Natural killer cell treated with Interleukin-12 subunit alpha and Interleukin-12 subunit beta and Interleukin-15 and Interleukin-18, amount 100 ng/mL, for 72 hours (primary cell): ENCODE data around the gene IFITM1. TPM values are rescaled to one million over a fixed set of nuclear protein-coding genes. Genes with fewer than 3 reads are reported as not detected.
A peak's percentile ranks its signal among the peaks of the same experiment; 100 is the strongest.
"Not testable (repeated sequence)": the region's sequence is repeated elsewhere in the genome, so short reads cannot be mapped to it uniquely, and the experiment has no call there.

Source experiments
- ATAC-seq, 2 donors: fragments of 150-1000 bp; cut with Tn5 transposase in 1 of 2; sonication (Bioruptor Pico), chemical (Tn5 transposase) in 1 of 2; 2 replicates each; pipeline ENCODE4 v1.10.0; 2021
- DNase-seq: peaks from one replicate; pipeline ENCODE4 v3.0.0; 2022; ENCODE audit warnings: low spot score
- H3K27ac Mint-ChIP-seq, 2 donors: 1 replicate in 1 of 2; 2 replicates in 1 of 2; pipeline ENCODE4 v1.8.0; 2022; ENCODE audit warnings: mixed read lengths in 2 of 2, mild to moderate bottlenecking in 1 of 2, moderate library complexity in 1 of 2
- H3K27me3 Mint-ChIP-seq, 2 donors: 1 replicate in 1 of 2; 2 replicates in 1 of 2; pipeline ENCODE4 v1.8.0; 2022; ENCODE audit warnings: mixed read lengths in 2 of 2
- H3K36me3 Mint-ChIP-seq: one replicate; pipeline ENCODE4 v1.8.0; 2022; ENCODE audit warnings: mixed read lengths
- H3K4me1 Mint-ChIP-seq, 2 donors: 1 replicate in 1 of 2; 2 replicates in 1 of 2; pipeline ENCODE4 v1.8.0; 2022; ENCODE audit warnings: low read depth in 2 of 2, mixed read lengths in 2 of 2, mild to moderate bottlenecking in 1 of 2
- H3K4me3 Mint-ChIP-seq: one replicate; pipeline ENCODE4 v1.8.0; 2022; ENCODE audit warnings: mixed read lengths
- H3K9me3 Mint-ChIP-seq: 2 replicates; pipeline ENCODE4 v1.8.0; 2022; ENCODE audit warnings: mixed read lengths
- total RNA-seq, 2 donors: library from RNA; stranded (reverse); gene quantifications; one replicate each; pipeline ENCODE4 v1.2.3, GENCODE V29; 2022

Gene IFITM1
- total RNA-seq, 2 donors from 2014 or later: 58.1 to 71.0 TPM

GRCh38 chr11:286977-287820, 26.6 kb upstream of the IFITM1 start:
- not testable (repeated sequence) for ATAC-seq, H3K9me3 Mint-ChIP-seq, DNase-seq, H3K36me3 Mint-ChIP-seq
- H3K4me3 Mint-ChIP-seq: peak overlapping the region; percentile 90
- H3K4me1 Mint-ChIP-seq: peaks cover 19 to 36% of the 10 kb centered on the region in 2 donors
- peaks cover 13 to 25% of the 10 kb centered on the region in 2 donors for H3K27me3 Mint-ChIP-seq
- peak overlapping the region; percentile 51 to 68 for H3K27ac Mint-ChIP-seq

DNA sequence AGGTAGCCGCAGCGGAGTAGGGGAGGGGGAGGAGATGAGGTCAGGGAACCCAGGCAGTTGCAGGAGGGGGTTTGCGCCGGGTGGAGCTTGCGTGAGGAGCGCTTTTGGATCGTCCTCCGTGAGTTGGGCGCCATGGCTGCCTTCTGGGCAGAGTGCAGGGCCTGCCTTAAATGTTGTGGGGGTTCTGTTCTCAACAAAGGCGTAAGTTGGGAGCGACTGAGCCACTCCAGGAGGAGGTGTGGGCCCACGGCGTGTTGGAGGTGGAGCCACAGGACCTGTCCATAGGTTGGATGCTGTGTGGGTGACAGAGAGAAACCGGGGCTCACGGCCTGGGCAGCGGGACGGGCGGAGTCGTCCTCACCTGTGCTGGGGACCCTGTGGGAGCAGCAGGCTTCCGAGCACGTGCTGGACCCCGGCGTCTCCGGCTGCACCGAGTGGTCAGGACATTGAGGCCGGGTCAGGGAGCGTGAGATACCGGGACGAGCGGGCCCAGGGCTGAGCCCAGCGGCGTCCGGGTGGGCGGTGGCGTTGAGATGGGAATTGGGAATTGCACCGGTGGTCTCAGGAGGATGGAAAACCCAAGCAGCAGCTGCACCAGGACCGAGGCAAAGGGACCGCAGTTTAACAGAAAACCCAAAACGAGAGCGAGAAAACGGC, 25.9 kb upstream of the IFITM1 start:
- peak overlapping the region; percentile 51 to 68 for H3K27ac Mint-ChIP-seq
- ATAC-seq (no peak), DNase-seq (peak; percentile 49)
- no peaks in the 10 kb centered on the region for H3K36me3 Mint-ChIP-seq
- peak overlapping the region; percentile 90 for H3K4me3 Mint-ChIP-seq
- no peaks in the 10 kb centered on the region for H3K9me3 Mint-ChIP-seq
- H3K27me3 Mint-ChIP-seq: peaks cover 5 to 19% of the 10 kb centered on the region in 2 donors
- peaks cover 19 to 29% of the 10 kb centered on the region in 2 donors for H3K4me1 Mint-ChIP-seq

- H3K36me3 Mint-ChIP-seq: no peaks in the 10 kb centered on the region
- peaks cover 2 to 16% of the 10 kb centered on the region in 2 donors for H3K27me3 Mint-ChIP-seq
- DNase-seq: peak; percentile 85
- peak; percentile 86 to 92 for ATAC-seq
- no peaks in the 10 kb centered on the region for H3K9me3 Mint-ChIP-seq
- H3K4me3 Mint-ChIP-seq: peak within 1 kb of the TSS; percentile 90
- H3K27ac Mint-ChIP-seq: peak within 1 kb of the TSS; percentile 51 to 68
- H3K4me1 Mint-ChIP-seq: peaks cover 15 to 24% of the 10 kb centered on the region in 2 donors
Observed at GRCh38 chr11:288478-289397, 25.1 kb upstream of the IFITM1 start, which contains the start of gene PGGHG. PGGHG (plus strand) TSS chr11:289126; CDS start chr11:289817, 691 bp downstream.

DNA sequence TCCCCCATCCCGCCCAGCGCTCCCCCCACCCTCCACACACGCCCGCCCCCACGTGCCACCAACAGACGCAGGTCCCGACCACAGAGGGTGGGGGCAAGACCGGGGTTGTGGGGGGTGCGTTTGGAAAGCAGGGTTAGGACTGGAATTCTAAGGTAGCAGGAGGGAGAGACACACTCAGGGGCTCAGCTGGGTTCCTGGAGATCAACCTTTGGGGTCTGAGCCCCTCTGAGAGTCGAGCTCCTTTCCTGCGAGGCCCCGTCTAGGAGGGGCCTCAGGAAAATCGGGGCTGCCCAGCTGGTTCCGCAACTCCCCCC, 24.5 kb upstream of the IFITM1 start:
- Mint-ChIP-seq H3K9me3 (no peaks in the 10 kb centered on the region), H3K4me3 (peak overlapping the region; percentile 59), H3K27ac (no peak overlapping the region), H3K36me3 (no peaks in the 10 kb centered on the region), H3K4me1 (peaks cover 13 to 23% of the 10 kb centered on the region in 2 donors), H3K27me3 (peaks cover 0 to 15% of the 10 kb centered on the region in 2 donors)
- ATAC-seq: peak in 1 of 2 donors; percentile 1
- DNase-seq: peak; percentile 56

DNA sequence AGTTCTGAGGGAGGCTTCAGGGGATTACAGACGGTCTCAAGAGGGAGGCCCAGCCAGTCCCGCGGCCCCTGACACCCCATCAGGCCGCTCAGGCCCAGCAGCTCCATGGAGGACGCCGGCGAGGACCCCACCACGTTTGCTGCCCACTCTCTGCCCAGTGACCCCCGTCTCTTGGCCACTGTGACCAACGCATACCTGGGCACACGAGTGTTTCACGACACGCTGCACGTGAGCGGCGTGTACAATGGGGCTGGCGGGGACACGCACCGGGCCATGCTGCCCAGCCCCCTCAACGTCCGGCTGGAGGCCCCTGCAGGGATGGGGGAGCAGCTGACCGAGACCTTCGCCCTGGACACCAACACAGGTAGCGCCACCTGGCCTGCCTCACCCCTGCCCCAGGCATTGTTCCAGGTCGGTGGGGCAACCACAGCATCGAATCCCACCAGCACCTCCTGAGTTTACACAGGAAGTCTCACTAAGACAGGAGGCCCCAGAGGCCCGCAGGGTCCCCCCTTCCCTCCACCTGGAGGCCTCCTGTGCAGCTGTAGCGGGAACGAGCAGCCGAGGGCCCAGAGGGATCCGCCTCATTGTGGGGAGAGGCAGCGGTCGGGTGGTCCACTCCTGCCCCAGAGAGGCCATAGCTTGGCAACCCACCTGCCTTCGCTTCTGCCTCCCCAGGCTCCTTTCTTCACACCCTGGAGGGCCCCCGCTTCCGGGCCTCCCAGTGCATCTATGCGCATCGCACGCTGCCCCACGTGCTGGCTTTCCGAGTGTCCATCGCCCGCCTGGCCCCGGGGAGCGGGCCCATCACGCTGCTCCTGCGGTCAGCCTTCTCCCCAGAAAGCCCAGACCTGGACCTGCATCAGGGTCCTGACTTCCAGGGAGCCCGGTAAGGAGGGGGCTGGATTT, 23.9 kb upstream of the IFITM1 start:
- H3K4me1 Mint-ChIP-seq: peaks cover 13 to 22% of the 10 kb centered on the region in 2 donors
- DNase-seq (peak; percentile 53), ATAC-seq (no peak)
- no peaks in the 10 kb centered on the region for H3K36me3 Mint-ChIP-seq
- no peak overlapping the region for H3K27ac Mint-ChIP-seq
- H3K27me3 Mint-ChIP-seq: peaks cover 0 to 14% of the 10 kb centered on the region in 2 donors
- no peaks in the 10 kb centered on the region for H3K9me3 Mint-ChIP-seq
- H3K4me3 Mint-ChIP-seq: peak overlapping the region; percentile 59

- no peak for ATAC-seq
- peak; percentile 57 for DNase-seq
- Mint-ChIP-seq H3K4me3 (peak overlapping the region; percentile 59), H3K9me3 (no peaks in the 10 kb centered on the region), H3K36me3 (no peaks in the 10 kb centered on the region), H3K27me3 (peaks cover 0 to 12% of the 10 kb centered on the region in 2 donors), H3K27ac (no peak overlapping the region), H3K4me1 (peaks cover 13 to 21% of the 10 kb centered on the region in 2 donors)
Observed at GRCh38 chr11:290621-291231, 23.1 kb upstream of the IFITM1 start.

DNA sequence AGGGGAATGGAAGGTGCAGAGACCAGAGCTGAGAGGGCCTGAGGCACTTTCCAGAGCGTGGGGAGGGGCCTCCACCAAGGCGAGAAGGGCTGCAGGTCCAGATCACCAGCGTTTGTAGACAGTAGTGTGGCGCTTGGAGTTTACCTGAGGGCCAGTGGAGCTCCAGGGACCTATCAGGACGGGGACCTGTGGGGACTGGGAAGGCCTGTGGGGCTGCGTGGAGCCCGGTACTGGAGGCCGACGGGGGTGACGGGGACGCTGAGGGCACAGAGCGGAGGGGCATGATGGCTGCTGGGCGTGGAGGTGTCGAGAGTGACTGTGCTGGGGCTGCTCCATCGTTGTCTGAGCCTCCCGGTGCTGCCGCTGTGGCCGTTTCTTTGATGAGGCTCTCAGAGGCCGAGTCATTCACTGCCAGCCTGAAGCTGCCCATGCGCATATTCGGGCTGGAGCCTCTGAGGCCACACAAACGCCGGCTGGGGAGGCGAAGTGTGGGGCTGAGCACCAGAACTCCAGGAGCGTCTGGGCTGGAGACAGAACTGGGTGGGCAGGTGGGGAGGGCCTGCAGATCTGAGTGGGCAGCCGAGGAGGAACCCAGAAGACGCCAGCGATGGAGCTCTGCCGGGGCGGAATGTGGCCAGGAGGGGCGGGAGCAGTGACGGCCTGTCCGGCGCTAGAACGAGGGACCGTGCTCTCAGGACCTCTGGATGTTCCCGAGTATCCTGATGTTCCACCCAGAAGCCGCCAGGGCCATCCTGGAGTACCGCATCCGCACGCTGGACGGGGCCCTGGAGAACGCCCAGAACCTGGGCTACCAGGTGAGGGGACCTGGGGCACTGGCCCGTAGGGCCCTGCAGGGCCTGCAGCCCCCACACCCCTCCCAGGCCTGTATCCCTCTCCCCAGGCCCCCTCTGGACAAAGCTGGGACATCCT, 22.3 kb upstream of the IFITM1 start:
- H3K27me3 Mint-ChIP-seq: peaks cover 0 to 7% of the 10 kb centered on the region in 2 donors
- DNase-seq: peak; percentile 56
- no peaks in the 10 kb centered on the region for H3K36me3 Mint-ChIP-seq

GRCh38 chr11:292211-293121, 21.4 kb upstream of the IFITM1 start:
- no peak overlapping the region for H3K27ac Mint-ChIP-seq
- DNase-seq: no peak
- ATAC-seq: no peak
- no peaks in the 10 kb centered on the region for H3K9me3 Mint-ChIP-seq
- no peaks in the 10 kb centered on the region for H3K36me3 Mint-ChIP-seq
- H3K4me3 Mint-ChIP-seq: no peak overlapping the region
- peaks cover 20 to 23% of the 10 kb centered on the region in 2 donors for H3K4me1 Mint-ChIP-seq
- H3K27me3 Mint-ChIP-seq: peaks cover 0 to 3% of the 10 kb centered on the region in 2 donors

More for the DNA sequence above, 22.3 kb upstream of the IFITM1 start:
- ATAC-seq: no peak
- H3K9me3 Mint-ChIP-seq: no peaks in the 10 kb centered on the region
- H3K4me1 Mint-ChIP-seq: peaks cover 13 to 21% of the 10 kb centered on the region in 2 donors
- H3K27ac Mint-ChIP-seq: no peak overlapping the region
- H3K4me3 Mint-ChIP-seq: no peak overlapping the region

- no peak overlapping the region for H3K4me3 Mint-ChIP-seq
- DNase-seq (no peak), ATAC-seq (no peak)
- H3K36me3 Mint-ChIP-seq: no peaks in the 10 kb centered on the region
- no peaks in the 10 kb centered on the region for H3K9me3 Mint-ChIP-seq
- H3K27ac Mint-ChIP-seq: no peak overlapping the region
- H3K4me1 Mint-ChIP-seq: peaks cover 17 to 20% of the 10 kb centered on the region in 2 donors
- H3K27me3 Mint-ChIP-seq: no peaks in the 10 kb centered on the region
Observed at GRCh38 chr11:293271-293851, 20.5 kb upstream of the IFITM1 start.

- H3K4me3 Mint-ChIP-seq: no peak overlapping the region
- DNase-seq (no peak), ATAC-seq (no peak)
- no peaks in the 10 kb centered on the region for H3K9me3 Mint-ChIP-seq
- no peaks in the 10 kb centered on the region for H3K27me3 Mint-ChIP-seq
- H3K27ac Mint-ChIP-seq: no peak overlapping the region
- peaks cover 17 to 20% of the 10 kb centered on the region in 2 donors for H3K4me1 Mint-ChIP-seq
- H3K36me3 Mint-ChIP-seq: no peaks in the 10 kb centered on the region
Observed at GRCh38 chr11:293852-294661, 19.8 kb upstream of the IFITM1 start.
